ENCODE data around the gene RTP2. TPM values are rescaled to one million over a fixed set of nuclear protein-coding genes. Genes with fewer than 3 reads are reported as not detected.

The RTP2 gene
- total and polyA plus RNA-seq, 5 donors from 2014 or later, result not detected

GRCh38 chr3:187677604-187678003 lies 24.8 kb downstream of the RTP2 start:
- H3K27ac Mint-ChIP-seq, result no peak overlapping the region
- Histone ChIP-seq H3K4me1 (ENCODE audit: control insufficient read depth, insufficient read depth, low read length, poor library complexity, severe bottlenecking) (no peaks in the 10 kb centered on the region), H3K27me3 (ENCODE audit: control insufficient read depth, insufficient read depth, low read length) (peaks cover 17% of the 10 kb centered on the region), H3K4me3 (ENCODE audit: low read depth, low read length) (no peak overlapping the region), H3K9me3 (ENCODE audit: control insufficient read depth in 2 of 2, low read length in 2 of 2) (no peaks in the 10 kb centered on the region), H3K36me3 (ENCODE audit: control insufficient read depth, insufficient read depth, low read length) (no peaks in the 10 kb centered on the region), H3K27ac (ENCODE audit: insufficient read depth, low read length, poor library complexity, severe bottlenecking) (no peak overlapping the region)
- H3K4me3 Mint-ChIP-seq, result no peak overlapping the region
- peaks cover 0 to 2% (median 0%) of the 10 kb centered on the region in 4 donors for H3K4me1 Mint-ChIP-seq
- DNase-seq (no peak), ATAC-seq (ENCODE audit: low read depth in 2 of 2) (no peak)
- peaks cover 0 to 3% (median 0%) of the 10 kb centered on the region in 7 donors for H3K9me3 Mint-ChIP-seq
- peaks cover 61% of the 10 kb centered on the region for H3K27me3 Mint-ChIP-seq
- no peaks in the 10 kb centered on the region for H3K36me3 Mint-ChIP-seq

GRCh38 chr3:187673012-187673411 lies 29.3 kb downstream of the RTP2 start:
- Histone ChIP-seq H3K4me1 (ENCODE audit: control insufficient read depth, insufficient read depth, low read length, poor library complexity, severe bottlenecking) (no peaks in the 10 kb centered on the region), H3K27ac (ENCODE audit: insufficient read depth, low read length, poor library complexity, severe bottlenecking) (no peak overlapping the region), H3K9me3 (ENCODE audit: control insufficient read depth in 2 of 2, low read length in 2 of 2) (no peaks in the 10 kb centered on the region), H3K36me3 (ENCODE audit: control insufficient read depth, insufficient read depth, low read length) (no peaks in the 10 kb centered on the region), H3K4me3 (ENCODE audit: low read depth, low read length) (no peak overlapping the region), H3K27me3 (ENCODE audit: control insufficient read depth, insufficient read depth, low read length) (peaks cover 42% of the 10 kb centered on the region)
- no peaks in the 10 kb centered on the region for H3K36me3 Mint-ChIP-seq
- no peak overlapping the region for H3K4me3 Mint-ChIP-seq
- H3K9me3 Mint-ChIP-seq, result no peaks in the 10 kb centered on the region
- no peaks in the 10 kb centered on the region for H3K4me1 Mint-ChIP-seq
- H3K27ac Mint-ChIP-seq, result no peak overlapping the region
- DNase-seq (no peak), ATAC-seq (ENCODE audit: low read depth in 2 of 2) (no peak)
- H3K27me3 Mint-ChIP-seq, result peaks cover 69% of the 10 kb centered on the region

GRCh38 chr3:187669675-187670504 lies 32.5 kb downstream of the RTP2 start, which contains the start of gene SST:
Gene SST (minus strand): TSS chr3:187670394. CDS start chr3:187670291, 103 bp downstream.
- Mint-ChIP-seq H3K9me3 (no peaks in the 10 kb centered on the region), H3K4me3 (no peak within 1 kb of the TSS), H3K27ac (no peak within 1 kb of the TSS), H3K36me3 (no peaks in the 10 kb centered on the region), H3K27me3 (peaks cover 47% of the 10 kb centered on the region), H3K4me1 (no peaks in the 10 kb centered on the region)
- DNase-seq (peak in 1 of 3 donors; percentile 13), ATAC-seq (ENCODE audit: low read depth in 2 of 2) (no peak)
- Histone ChIP-seq H3K4me1 (ENCODE audit: control insufficient read depth, insufficient read depth, low read length, poor library complexity, severe bottlenecking) (no peaks in the 10 kb centered on the region), H3K27ac (ENCODE audit: insufficient read depth, low read length, poor library complexity, severe bottlenecking) (no peak within 1 kb of the TSS), H3K27me3 (ENCODE audit: control insufficient read depth, insufficient read depth, low read length) (peaks cover 41% of the 10 kb centered on the region), H3K4me3 (ENCODE audit: low read depth, low read length) (no peak within 1 kb of the TSS), H3K9me3 (ENCODE audit: control insufficient read depth in 2 of 2, low read length in 2 of 2) (no peaks in the 10 kb centered on the region), H3K36me3 (ENCODE audit: control insufficient read depth, insufficient read depth, low read length) (no peaks in the 10 kb centered on the region)

GRCh38 chr3:187667526-187667925 lies 34.8 kb downstream of the RTP2 start:
- Histone ChIP-seq H3K4me1 (ENCODE audit: control insufficient read depth, insufficient read depth, low read length, poor library complexity, severe bottlenecking) (no peaks in the 10 kb centered on the region), H3K27ac (ENCODE audit: insufficient read depth, low read length, poor library complexity, severe bottlenecking) (no peak overlapping the region), H3K4me3 (ENCODE audit: low read depth, low read length) (no peak overlapping the region), H3K9me3 (ENCODE audit: control insufficient read depth in 2 of 2, low read length in 2 of 2) (no peaks in the 10 kb centered on the region), H3K27me3 (ENCODE audit: control insufficient read depth, insufficient read depth, low read length) (peaks cover 30% of the 10 kb centered on the region), H3K36me3 (ENCODE audit: control insufficient read depth, insufficient read depth, low read length) (no peaks in the 10 kb centered on the region)
- H3K9me3 Mint-ChIP-seq, result no peaks in the 10 kb centered on the region
- DNase-seq (no peak), ATAC-seq (ENCODE audit: low read depth in 2 of 2) (no peak)
- H3K27ac Mint-ChIP-seq, result no peak overlapping the region
- H3K4me3 Mint-ChIP-seq, result no peak overlapping the region
- H3K27me3 Mint-ChIP-seq, result peaks cover 27% of the 10 kb centered on the region
- H3K36me3 Mint-ChIP-seq, result no peaks in the 10 kb centered on the region
- no peaks in the 10 kb centered on the region for H3K4me1 Mint-ChIP-seq

GRCh38 chr3:187665764-187666402 lies 36.5 kb downstream of the RTP2 start:
- Mint-ChIP-seq H3K9me3 (peaks cover 0 to under 1% (median 0%) of the 10 kb centered on the region in 7 donors), H3K27me3 (peaks cover 19% of the 10 kb centered on the region), H3K4me3 (no peak overlapping the region), H3K4me1 (no peaks in the 10 kb centered on the region), H3K27ac (no peak overlapping the region), H3K36me3 (no peaks in the 10 kb centered on the region)
- Histone ChIP-seq H3K27me3 (ENCODE audit: control insufficient read depth, insufficient read depth, low read length) (peaks cover 28% of the 10 kb centered on the region), H3K9me3 (ENCODE audit: control insufficient read depth in 2 of 2, low read length in 2 of 2) (no peaks in the 10 kb centered on the region), H3K4me1 (ENCODE audit: control insufficient read depth, insufficient read depth, low read length, poor library complexity, severe bottlenecking) (no peaks in the 10 kb centered on the region), H3K27ac (ENCODE audit: insufficient read depth, low read length, poor library complexity, severe bottlenecking) (no peak overlapping the region), H3K4me3 (ENCODE audit: low read depth, low read length) (no peak overlapping the region), H3K36me3 (ENCODE audit: control insufficient read depth, insufficient read depth, low read length) (no peaks in the 10 kb centered on the region)
- DNase-seq (no peak), ATAC-seq (ENCODE audit: low read depth in 2 of 2) (no peak)

GRCh38 chr3:187665010-187665409 lies 37.3 kb downstream of the RTP2 start:
- no peak overlapping the region for H3K4me3 ChIP-seq (ENCODE audit: low read depth, low read length)
- Mint-ChIP-seq H3K27me3 (peaks cover 16% of the 10 kb centered on the region), H3K9me3 (peaks cover 0 to 5% (median 0%) of the 10 kb centered on the region in 7 donors), H3K4me1 (no peaks in the 10 kb centered on the region), H3K36me3 (no peaks in the 10 kb centered on the region), H3K27ac (no peak overlapping the region), H3K4me3 (no peak overlapping the region)
- no peaks in the 10 kb centered on the region for H3K4me1 ChIP-seq (ENCODE audit: control insufficient read depth, insufficient read depth, low read length, poor library complexity, severe bottlenecking)
- no peak for DNase-seq
- H3K36me3 ChIP-seq (ENCODE audit: control insufficient read depth, insufficient read depth, low read length), result no peaks in the 10 kb centered on the region
- ATAC-seq (ENCODE audit: low read depth in 2 of 2), result no peak
- H3K9me3 ChIP-seq (ENCODE audit: control insufficient read depth in 2 of 2, low read length in 2 of 2), result no peaks in the 10 kb centered on the region
- H3K27me3 ChIP-seq (ENCODE audit: control insufficient read depth, insufficient read depth, low read length), result peaks cover 22% of the 10 kb centered on the region
- no peak overlapping the region for H3K27ac ChIP-seq (ENCODE audit: insufficient read depth, low read length, poor library complexity, severe bottlenecking)

GRCh38 chr3:187662848-187663409 lies 39.4 kb downstream of the RTP2 start:
- Histone ChIP-seq H3K4me3 (ENCODE audit: low read depth, low read length) (no peak overlapping the region), H3K4me1 (ENCODE audit: control insufficient read depth, insufficient read depth, low read length, poor library complexity, severe bottlenecking) (no peaks in the 10 kb centered on the region), H3K27me3 (ENCODE audit: control insufficient read depth, insufficient read depth, low read length) (peaks cover 18% of the 10 kb centered on the region), H3K27ac (ENCODE audit: insufficient read depth, low read length, poor library complexity, severe bottlenecking) (no peak overlapping the region), H3K36me3 (ENCODE audit: control insufficient read depth, insufficient read depth, low read length) (no peaks in the 10 kb centered on the region), H3K9me3 (ENCODE audit: control insufficient read depth in 2 of 2, low read length in 2 of 2) (no peaks in the 10 kb centered on the region)
- Mint-ChIP-seq H3K27ac (no peak overlapping the region), H3K27me3 (peaks cover 17% of the 10 kb centered on the region), H3K36me3 (no peaks in the 10 kb centered on the region), H3K4me1 (no peaks in the 10 kb centered on the region), H3K9me3 (peaks cover 0 to 5% (median 0%) of the 10 kb centered on the region in 7 donors), H3K4me3 (no peak overlapping the region)
- ATAC-seq (ENCODE audit: low read depth in 2 of 2) (no peak), DNase-seq (no peak)

Measured in CD4-positive, CD25-positive, alpha-beta regulatory T cell (primary cell).